ACC112 (cell line): ENCODE results near the gene AFAP1.
A peak's percentile ranks its signal among the peaks of the same experiment; 100 is the strongest.

Experiments used
- H2AFZ ChIP-seq: fragments of 200-600 bp; sonication (generic); one replicate; pipeline ENCODE4 v1.6.0; 2017; ENCODE audit warnings: antibody characterized with exemption, low read length; ENCODE audit not compliant: unreplicated experiment
- H3K27ac ChIP-seq: fragments of 200-600 bp; sonication (generic); 2 replicates; pipeline ENCODE4 v1.5.1; 2014; ENCODE audit warnings: low read depth, mild to moderate bottlenecking, antibody characterized with exemption, low read length, moderate library complexity
- H3K27me3 ChIP-seq: fragments of 200-600 bp; sonication (generic); 2 replicates; pipeline ENCODE4 v1.6.1; 2014; ENCODE audit warnings: mild to moderate bottlenecking, antibody characterized with exemption, low read length, moderate library complexity, mixed read lengths; ENCODE audit not compliant: insufficient read depth
- H3K36me3 ChIP-seq: fragments of 200-600 bp; sonication (generic); 2 replicates; pipeline ENCODE4 v1.6.1; 2016; ENCODE audit warnings: mild to moderate bottlenecking, antibody characterized with exemption, low read length, moderate library complexity, mixed read lengths; ENCODE audit not compliant: insufficient read depth
- H3K4me1 ChIP-seq: fragments of 200-600 bp; sonication (generic); one replicate; pipeline ENCODE4 v1.6.1; 2016; ENCODE audit warnings: low read length, mixed read lengths; ENCODE audit not compliant: insufficient read depth, unreplicated experiment, control insufficient read depth
- H3K4me3 ChIP-seq: fragments of 200-600 bp; sonication (generic); 2 replicates; pipeline ENCODE4 v1.5.1; 2014; ENCODE audit warnings: mild to moderate bottlenecking, low read depth, low read length
- H3K79me2 ChIP-seq: fragments of 200-600 bp; sonication (generic); one replicate; pipeline ENCODE4 v1.6.0; 2016; ENCODE audit warnings: low read length; ENCODE audit not compliant: control insufficient read depth, unreplicated experiment, insufficient read depth

Gene AFAP1

DNA sequence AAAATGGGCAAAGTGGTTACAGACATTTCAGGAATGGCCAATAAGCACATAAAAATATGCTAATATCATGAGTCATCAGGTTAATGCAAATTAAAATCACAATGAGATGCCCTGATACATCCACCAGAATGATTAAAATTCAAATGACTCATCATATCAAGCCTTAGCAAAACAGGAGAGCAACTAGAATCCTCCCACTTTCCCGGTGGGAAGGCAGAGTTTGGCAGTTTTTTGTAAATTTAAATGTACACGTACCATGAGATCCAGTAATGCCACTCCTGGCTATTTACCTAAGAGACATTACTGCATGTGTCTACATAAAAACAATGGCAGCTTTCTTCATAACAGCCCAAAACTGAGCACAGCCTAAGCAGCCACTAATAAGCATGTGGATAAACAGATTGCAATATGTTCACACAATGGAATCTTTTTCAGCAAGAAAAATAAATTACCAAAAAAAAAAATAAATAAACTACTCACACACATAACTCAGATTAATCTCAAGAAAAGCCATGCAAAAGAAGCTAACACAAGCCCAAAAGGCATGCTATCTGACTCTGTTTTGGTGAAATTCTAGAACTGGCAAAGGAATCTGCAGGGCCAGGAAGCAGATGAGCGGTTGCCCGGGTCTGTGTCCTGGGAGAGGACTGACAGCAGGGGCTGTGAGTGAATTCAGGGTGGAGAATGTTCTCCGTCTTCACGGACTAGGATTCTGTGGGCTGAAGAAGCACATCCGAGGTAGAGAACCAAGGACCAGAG is 48.8 kb downstream of the AFAP1 start:
- Histone ChIP-seq H3K79me2 (peaks cover 83% of the 10 kb centered on the region), H2AFZ (no peak overlapping the region), H3K27me3 (no peaks in the 10 kb centered on the region), H3K36me3 (0 out of 2 replicates have a peak, but pooled peaks cover 16% of the 10 kb centered on the region), H3K4me1 (peaks cover 50% of the 10 kb centered on the region), H3K27ac (peak overlapping the region; percentile 92), H3K4me3 (peak overlapping the region; percentile 23)

DNA sequence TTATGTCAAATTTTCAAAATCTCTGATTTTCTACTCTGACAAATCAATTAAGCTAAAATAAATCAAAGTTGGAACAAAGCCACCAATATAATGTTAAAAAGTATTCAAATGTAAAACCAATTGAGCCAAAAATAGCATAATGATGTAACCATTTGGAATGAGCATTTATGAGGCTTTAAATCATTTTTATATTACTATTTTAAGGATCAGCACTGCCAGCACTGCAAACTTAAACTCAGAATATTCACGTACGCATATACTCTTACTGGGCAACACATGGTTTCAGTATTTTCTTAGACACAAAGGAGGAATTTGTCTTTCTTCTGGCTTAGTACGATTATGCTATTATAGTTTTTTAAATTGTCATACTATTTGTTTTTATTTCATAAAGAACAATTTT is 52.2 kb downstream of the AFAP1 start:
- Histone ChIP-seq H3K36me3 (peaks cover 22% of the 10 kb centered on the region; the same call in 1 of the 2 replicates), H3K79me2 (peaks cover 87% of the 10 kb centered on the region), H3K27ac (no peak overlapping the region), H2AFZ (no peak overlapping the region), H3K27me3 (no peaks in the 10 kb centered on the region), H3K4me3 (no peak overlapping the region), H3K4me1 (peaks cover 57% of the 10 kb centered on the region)

DNA sequence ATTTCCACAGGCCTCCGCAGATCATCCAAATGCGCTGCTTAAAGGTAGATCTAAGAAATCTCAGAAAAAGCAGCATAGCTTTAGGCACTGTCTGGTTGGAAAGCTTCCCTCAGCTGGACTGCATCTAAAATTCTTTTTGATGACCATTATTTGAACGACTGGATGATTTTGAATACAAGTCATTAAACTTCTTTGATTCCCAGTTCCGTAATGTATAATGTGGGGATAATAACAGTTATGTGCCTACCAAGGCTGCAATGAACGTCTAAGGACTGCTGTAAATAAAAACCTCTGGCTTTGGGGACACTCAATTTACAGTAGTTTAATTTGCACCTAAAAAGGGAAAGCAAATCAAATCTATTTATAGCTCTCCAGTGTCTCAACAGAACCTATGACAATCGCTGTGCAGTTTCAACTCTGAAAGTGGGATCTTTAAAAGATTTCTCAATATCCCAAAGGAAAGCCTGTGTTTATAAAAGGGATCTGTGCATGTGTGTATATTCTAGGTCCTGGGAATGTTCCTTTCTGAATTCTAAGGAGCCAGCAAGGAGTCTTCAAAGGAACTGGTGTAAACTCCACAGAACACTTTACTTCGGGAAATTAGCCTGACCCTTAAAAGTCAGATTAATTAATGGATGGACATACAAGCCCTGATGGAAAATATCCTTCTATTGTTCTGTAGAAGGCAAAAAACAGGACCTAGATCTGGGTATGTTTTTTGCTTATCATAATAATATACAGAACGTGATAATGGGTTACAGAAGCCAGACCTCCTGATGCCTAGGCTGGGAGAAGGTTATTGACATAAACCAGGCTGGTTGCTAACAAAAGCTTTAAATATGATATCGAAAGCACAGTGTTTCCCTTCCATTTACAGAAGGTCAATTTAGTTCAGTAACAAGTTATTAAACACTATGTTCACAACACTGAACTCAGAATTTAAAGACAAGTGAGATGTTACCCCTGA is 53.4 kb downstream of the AFAP1 start:
- Histone ChIP-seq H3K27ac (no peak overlapping the region; the same call in 1 of the 2 replicates), H2AFZ (no peak overlapping the region), H3K4me3 (peak overlapping the region; percentile 30), H3K36me3 (peaks cover 22% of the 10 kb centered on the region; the same call in 1 of the 2 replicates), H3K79me2 (peaks cover 88% of the 10 kb centered on the region), H3K27me3 (no peaks in the 10 kb centered on the region), H3K4me1 (peaks cover 48% of the 10 kb centered on the region)

- peaks cover 48% of the 10 kb centered on the region for H3K4me1 ChIP-seq
- no peak overlapping the region for H2AFZ ChIP-seq
- H3K27me3 ChIP-seq: no peaks in the 10 kb centered on the region
- H3K4me3 ChIP-seq: no peak overlapping the region; the same call in 1 of the 2 replicates
- no peak overlapping the region for H3K27ac ChIP-seq
- H3K79me2 ChIP-seq: peaks cover 94% of the 10 kb centered on the region
- H3K36me3 ChIP-seq: peaks cover 22% of the 10 kb centered on the region; the same call in 1 of the 2 replicates
These were observed 54.2 kb downstream of the AFAP1 start for GRCh38 chr4:7885216-7886006.

DNA sequence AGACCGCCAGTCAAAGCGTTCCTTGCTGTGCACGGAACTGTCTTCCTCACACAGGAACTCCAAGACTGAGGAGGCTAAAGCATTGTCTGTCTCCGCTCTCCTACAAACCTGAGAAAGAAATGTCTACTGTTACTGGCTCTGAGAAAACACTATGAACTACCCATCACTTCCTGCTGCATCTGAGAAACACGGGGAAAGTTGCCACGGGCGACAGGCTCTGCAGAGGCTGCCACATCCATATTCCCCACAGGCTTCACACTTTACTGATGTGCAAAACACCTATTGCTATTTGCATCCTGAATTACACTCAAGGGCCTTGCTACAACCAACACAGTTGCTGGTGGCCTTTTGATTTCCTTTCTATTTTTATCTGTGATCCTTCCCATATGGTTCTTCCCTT is 59.0 kb downstream of the AFAP1 start:
- H3K4me1 ChIP-seq: peaks cover 50% of the 10 kb centered on the region

DNA sequence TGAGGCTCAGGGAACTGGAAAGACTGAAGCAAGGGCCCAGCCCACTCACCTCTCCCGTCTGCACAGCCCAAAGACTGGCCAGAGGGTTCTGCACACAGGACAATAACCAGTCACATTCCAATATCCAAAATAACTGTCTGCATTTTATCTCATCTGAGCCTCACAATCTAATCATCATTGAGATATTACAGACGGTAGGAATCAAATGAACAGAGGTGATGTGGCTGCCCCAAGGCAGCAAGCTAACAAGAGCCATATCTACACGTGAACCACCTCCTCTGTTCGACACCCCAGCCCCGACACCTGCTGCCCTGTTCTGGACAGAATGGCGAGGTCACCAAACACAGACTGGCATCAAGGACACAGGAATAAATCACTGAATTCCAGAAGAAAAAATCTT is 60.5 kb downstream of the AFAP1 start:
- no peaks in the 10 kb centered on the region for H3K27me3 ChIP-seq
- peak overlapping the region; percentile 55 for H3K27ac ChIP-seq

More for the DNA sequence above, 59.0 kb downstream of the AFAP1 start:
- Histone ChIP-seq H3K36me3 (peaks cover 6% of the 10 kb centered on the region; the same call in 1 of the 2 replicates), H3K27ac (peak overlapping the region; percentile 55), H3K27me3 (no peaks in the 10 kb centered on the region), H3K79me2 (peaks cover 98% of the 10 kb centered on the region), H2AFZ (no peak overlapping the region), H3K4me3 (no peak overlapping the region)

DNA sequence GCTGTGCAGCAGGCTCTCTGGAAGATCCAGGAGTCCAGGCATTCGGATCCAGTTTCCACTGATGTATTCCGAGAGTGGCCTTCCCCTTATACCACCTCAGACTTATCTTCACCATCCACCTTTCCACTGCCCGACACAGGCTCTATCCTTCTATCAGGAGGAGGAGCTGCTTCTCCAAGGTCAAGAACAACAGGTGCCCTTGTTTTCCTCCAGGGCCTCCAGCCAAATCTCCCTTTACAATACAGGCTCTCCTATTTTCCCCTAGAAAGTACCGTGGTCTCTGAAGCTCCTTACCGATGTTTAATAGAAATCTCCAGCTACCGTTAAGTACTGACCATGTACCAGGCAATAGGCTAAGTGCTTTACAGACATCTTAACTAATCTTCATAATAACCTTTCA is 61.3 kb downstream of the AFAP1 start:
- no peaks in the 10 kb centered on the region for H3K27me3 ChIP-seq
- H3K4me3 ChIP-seq: no peak overlapping the region
- no peak overlapping the region for H3K27ac ChIP-seq
- no peak overlapping the region for H2AFZ ChIP-seq
- H3K79me2 ChIP-seq: peaks cover 96% of the 10 kb centered on the region
- H3K36me3 ChIP-seq: peaks cover 5% of the 10 kb centered on the region; the same call in 1 of the 2 replicates
- peaks cover 47% of the 10 kb centered on the region for H3K4me1 ChIP-seq

More for the DNA sequence above, 60.5 kb downstream of the AFAP1 start:
- Histone ChIP-seq H2AFZ (no peak overlapping the region), H3K4me1 (peaks cover 48% of the 10 kb centered on the region), H3K79me2 (peaks cover 96% of the 10 kb centered on the region), H3K4me3 (no peak overlapping the region), H3K36me3 (peaks cover under 1% of the 10 kb centered on the region; the same call in 1 of the 2 replicates)

DNA sequence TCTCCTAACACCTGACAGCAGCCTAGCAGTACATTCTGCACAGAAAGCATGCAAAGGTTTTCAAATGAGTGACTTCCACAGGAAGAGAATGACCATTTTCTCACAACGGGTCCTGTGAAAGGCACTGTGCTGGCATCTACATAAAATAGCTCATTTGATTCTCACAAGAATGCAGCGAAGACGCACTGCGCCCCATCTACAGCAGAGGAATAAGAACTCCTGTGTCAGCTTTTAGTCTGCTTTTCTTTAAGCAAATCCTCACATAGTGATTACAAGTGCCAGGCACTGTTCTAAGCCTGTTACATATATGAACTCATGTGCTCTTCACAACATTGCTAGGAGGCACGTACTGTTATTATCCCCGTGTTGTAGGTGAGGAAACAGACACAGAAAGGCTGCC is 62.5 kb downstream of the AFAP1 start:
- Histone ChIP-seq H3K27me3 (no peaks in the 10 kb centered on the region), H3K27ac (peak overlapping the region; percentile 17; the same call in 1 of the 2 replicates), H3K36me3 (peaks cover 5% of the 10 kb centered on the region; the same call in 1 of the 2 replicates), H3K4me1 (peaks cover 42% of the 10 kb centered on the region), H2AFZ (no peak overlapping the region), H3K4me3 (no peak overlapping the region), H3K79me2 (peaks cover 88% of the 10 kb centered on the region)

GRCh38 chr4:7876201-7876875 is 63.3 kb downstream of the AFAP1 start:
- peaks cover 88% of the 10 kb centered on the region for H3K79me2 ChIP-seq
- no peaks in the 10 kb centered on the region for H3K27me3 ChIP-seq
- peaks cover 49% of the 10 kb centered on the region for H3K4me1 ChIP-seq
- H3K4me3 ChIP-seq: peak overlapping the region; percentile 26
- H3K27ac ChIP-seq: peak overlapping the region; percentile 17; the same call in 1 of the 2 replicates
- no peak overlapping the region for H2AFZ ChIP-seq
- H3K36me3 ChIP-seq: peaks cover 7% of the 10 kb centered on the region; the same call in 1 of the 2 replicates
